Cardiac fibroblast (primary cell): ENCODE results near the gene NTN3.
A peak's percentile ranks its signal among the peaks of the same experiment; 100 is the strongest.

Experiments used
- DNase-seq, 2 donors: peaks; one replicate each; pipeline versions ENCODE4 v3.0.0 to v3.0.0-alpha.2; 2010; ENCODE audit warnings: low read depth in 2 of 2
- H3K4me3 ChIP-seq, 2 donors: replicated peaks in 1 of 2; 1 replicate in 1 of 2; 2 replicates in 1 of 2; pipeline ENCODE4 v1.5.1; 2011; ENCODE audit warnings: low read depth in 2 of 2, low read length in 2 of 2, mild to moderate bottlenecking in 2 of 2, moderate library complexity in 1 of 2
- TF ChIP-seq, protein P1 (sequence below): IDR thresholded peaks from one replicate; pipeline ENCODE4 v1.5.1; 2011; ENCODE audit warnings: low read depth, mild to moderate bottlenecking, low read length, inconsistent platforms

The NTN3 gene

DNA sequence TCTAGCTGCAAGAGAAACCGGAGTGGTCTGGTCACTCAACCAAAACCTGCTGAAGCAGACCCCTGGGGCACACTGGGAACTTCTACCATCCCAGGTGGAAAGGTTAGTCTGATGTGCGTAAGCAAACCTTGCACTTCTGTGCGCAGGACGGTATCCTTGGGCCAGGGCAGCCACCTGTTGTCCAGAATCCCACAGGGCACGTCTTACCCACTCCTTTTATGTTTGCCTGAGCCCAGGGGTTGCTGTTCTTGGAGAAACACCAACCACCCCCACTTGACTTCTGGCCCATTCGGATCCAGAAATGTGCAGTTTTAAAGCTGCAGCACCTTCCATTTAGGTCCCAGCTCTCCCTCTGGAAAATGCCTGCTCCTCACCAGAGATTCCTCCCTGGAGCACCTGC, 22.5 kb downstream of the NTN3 start:
- H3K4me3 ChIP-seq, result no peak overlapping the region
- DNase-seq, result no peak
- TF ChIP-seq, protein P1, sequence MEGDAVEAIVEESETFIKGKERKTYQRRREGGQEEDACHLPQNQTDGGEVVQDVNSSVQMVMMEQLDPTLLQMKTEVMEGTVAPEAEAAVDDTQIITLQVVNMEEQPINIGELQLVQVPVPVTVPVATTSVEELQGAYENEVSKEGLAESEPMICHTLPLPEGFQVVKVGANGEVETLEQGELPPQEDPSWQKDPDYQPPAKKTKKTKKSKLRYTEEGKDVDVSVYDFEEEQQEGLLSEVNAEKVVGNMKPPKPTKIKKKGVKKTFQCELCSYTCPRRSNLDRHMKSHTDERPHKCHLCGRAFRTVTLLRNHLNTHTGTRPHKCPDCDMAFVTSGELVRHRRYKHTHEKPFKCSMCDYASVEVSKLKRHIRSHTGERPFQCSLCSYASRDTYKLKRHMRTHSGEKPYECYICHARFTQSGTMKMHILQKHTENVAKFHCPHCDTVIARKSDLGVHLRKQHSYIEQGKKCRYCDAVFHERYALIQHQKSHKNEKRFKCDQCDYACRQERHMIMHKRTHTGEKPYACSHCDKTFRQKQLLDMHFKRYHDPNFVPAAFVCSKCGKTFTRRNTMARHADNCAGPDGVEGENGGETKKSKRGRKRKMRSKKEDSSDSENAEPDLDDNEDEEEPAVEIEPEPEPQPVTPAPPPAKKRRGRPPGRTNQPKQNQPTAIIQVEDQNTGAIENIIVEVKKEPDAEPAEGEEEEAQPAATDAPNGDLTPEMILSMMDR, result no peak

DNA sequence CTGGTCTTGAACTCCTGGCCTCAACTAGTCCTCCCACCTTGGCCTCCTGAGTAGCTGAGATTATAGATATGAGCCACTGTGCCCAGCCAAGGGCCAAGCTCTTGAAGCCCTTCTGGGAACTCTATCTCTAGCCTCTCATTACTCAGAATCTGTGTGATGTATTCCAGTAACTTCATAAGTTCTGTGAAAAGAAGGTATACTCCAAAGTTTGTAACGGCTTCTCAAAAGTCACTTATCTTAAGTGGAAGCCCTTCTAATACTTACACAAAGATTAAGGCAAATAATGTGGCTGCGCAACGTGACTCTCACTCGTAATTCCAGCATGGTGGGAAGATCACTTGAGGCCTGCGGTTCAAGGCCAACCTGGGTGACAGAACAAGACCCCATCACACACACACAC, 23.5 kb downstream of the NTN3 start:
- TF ChIP-seq, protein P1, result no peak
- H3K4me3 ChIP-seq, result no peak overlapping the region
- no peak for DNase-seq

DNA sequence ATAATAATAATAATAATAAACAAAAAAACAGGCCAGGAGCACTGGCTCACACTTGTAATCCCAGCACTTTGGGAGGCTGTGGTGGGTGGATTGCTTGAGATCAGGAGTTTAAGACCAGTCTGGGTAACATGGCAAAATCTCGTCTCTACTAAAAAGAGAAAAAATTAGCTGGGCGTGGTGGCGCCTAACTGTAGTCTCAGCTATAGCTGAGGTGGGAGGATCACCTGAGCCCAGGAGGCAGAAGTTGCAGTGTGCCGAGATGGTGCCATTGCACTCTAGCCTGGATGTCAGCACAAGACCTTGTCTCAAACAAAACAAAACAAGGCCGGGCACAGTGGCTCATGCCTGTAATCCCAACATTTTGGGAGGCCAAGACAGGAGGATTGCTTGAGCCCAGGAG, 23.9 kb downstream of the NTN3 start:
- no peak for DNase-seq
- TF ChIP-seq, protein P1, result no peak
- no peak overlapping the region for H3K4me3 ChIP-seq

DNA sequence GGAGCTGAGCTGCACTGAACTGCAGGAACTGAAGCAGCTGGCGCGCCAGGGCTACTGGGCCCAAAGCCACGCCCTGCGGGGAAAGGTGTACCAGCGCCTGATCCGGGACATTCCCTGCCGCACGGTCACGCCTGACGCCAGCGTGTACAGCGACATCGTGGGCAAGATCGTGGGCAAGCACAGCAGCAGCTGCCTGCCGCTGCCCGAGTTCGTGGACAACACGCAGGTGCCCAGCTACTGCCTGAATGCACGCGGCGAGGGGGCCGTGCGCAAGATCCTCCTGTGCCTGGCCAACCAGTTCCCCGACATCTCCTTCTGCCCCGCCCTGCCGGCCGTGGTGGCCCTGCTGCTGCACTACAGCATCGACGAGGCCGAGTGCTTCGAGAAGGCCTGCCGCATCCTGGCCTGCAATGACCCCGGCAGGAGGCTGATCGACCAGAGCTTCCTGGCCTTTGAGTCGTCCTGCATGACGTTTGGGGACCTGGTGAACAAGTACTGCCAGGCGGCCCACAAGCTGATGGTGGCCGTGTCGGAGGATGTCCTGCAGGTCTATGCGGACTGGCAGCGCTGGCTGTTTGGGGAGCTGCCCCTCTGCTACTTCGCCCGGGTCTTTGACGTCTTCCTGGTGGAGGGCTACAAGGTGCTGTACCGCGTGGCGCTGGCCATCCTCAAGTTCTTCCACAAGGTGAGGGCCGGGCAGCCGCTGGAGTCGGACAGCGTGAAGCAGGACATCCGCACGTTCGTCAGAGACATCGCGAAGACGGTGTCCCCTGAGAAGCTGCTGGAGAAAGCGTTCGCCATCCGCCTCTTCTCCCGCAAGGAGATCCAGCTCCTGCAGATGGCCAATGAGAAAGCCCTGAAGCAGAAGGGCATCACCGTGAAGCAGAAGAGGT, 25.4 kb downstream of the NTN3 start:
- TF ChIP-seq, protein P1, result no peak
- DNase-seq, result no peak
- no peak overlapping the region for H3K4me3 ChIP-seq

DNA sequence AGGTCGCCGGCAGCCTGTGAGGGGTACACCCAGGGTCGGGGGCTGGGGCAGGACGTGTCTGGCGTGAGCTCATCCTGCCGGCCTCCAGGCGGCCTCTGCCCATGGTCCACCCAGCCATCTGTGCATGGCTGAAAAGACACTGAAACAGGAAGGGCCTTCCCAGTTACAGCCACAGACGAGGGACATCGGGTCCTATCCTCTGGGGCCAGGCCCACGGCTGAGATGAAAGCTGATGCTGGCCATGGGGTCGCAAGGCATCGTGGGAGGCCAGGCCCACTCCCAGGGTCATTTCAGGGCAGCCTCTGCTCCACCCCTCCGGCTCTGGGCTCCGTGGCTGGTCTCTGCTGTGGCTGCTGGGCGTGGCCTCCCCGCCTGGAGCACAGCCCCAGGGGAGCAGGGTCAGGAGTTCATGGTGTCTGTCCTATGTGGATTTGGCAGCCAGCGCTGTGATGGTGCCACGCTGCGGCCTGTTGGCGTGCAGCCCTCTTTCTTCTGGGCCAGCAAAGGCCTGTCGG, 26.1 kb downstream of the NTN3 start:
- TF ChIP-seq, protein P1, result no peak
- DNase-seq, result peak; percentile 54 to 55
- H3K4me3 ChIP-seq, result no peak overlapping the region

DNA sequence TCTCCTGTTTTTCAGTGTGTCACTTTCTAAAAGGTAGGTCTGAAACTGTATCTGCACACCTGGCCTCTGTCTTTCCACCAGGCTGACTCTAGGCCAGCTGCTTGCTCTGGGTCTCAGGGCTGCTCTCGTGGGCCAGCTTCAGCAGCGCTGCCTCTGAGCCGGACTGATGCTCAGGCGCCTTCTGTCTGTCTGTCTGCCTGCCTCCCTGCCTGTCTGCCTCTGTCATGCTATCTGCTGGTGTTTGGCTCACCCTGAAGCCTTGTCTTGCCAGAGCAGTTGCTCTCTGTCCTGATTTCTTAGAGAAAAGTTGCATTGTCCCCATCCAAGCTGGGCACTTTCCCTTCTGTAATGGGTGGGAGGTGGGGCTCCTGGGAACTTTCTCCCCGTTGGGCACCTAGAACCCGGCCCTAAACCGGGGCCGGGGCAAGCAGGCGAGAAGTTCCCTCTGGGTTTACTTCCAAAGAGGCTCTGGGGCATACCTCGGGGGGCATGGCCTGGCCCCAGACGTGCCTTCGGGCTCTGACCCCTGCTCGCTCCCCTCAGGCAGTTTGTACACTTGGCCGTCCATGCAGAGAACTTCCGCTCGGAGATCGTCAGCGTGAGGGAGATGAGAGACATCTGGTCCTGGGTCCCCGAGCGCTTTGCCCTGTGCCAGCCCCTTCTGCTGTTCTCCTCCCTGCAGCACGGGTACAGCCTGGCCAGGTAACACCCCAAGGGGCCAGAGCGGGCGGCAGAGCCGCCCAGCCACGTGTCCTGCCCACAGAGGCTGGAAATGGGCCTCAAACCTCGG, 26.8 kb downstream of the NTN3 start:
- TF ChIP-seq, protein P1, result no peak
- no peak for DNase-seq
- H3K4me3 ChIP-seq, result no peak overlapping the region
